Measurements from ENCODE around the gene RALGAPA1.

DNA sequence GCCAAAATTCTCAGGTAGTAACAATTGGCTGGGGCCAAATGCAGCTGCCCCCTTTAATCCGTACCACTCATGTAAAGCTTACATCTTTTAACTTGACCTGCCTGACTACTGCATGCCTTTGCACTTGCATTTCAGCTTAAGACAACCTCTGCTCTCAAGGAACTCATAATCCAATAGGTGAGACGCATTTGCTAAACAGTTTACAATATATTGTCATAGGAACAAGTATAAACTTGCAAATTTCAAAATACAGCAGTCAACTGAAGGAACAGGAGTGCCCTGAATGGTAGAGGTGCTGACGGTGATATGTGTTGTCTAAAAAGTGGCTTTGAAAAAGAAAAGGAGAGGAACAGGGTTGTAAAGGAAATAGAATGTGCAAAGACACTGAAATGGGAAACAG lies 13.4 kb upstream of the RALGAPA1 start:
- TF ChIP-seq, protein P1, sequence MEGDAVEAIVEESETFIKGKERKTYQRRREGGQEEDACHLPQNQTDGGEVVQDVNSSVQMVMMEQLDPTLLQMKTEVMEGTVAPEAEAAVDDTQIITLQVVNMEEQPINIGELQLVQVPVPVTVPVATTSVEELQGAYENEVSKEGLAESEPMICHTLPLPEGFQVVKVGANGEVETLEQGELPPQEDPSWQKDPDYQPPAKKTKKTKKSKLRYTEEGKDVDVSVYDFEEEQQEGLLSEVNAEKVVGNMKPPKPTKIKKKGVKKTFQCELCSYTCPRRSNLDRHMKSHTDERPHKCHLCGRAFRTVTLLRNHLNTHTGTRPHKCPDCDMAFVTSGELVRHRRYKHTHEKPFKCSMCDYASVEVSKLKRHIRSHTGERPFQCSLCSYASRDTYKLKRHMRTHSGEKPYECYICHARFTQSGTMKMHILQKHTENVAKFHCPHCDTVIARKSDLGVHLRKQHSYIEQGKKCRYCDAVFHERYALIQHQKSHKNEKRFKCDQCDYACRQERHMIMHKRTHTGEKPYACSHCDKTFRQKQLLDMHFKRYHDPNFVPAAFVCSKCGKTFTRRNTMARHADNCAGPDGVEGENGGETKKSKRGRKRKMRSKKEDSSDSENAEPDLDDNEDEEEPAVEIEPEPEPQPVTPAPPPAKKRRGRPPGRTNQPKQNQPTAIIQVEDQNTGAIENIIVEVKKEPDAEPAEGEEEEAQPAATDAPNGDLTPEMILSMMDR (conservative IDR thresholded peaks at IDR 0.05; ENCODE audit: low read length), result no peak
- TF ChIP-seq EZH2phosphoT487 (IDR thresholded peaks at IDR 0.05; ENCODE audit: borderline replicate concordance, low read depth, low read length), result no peak
